ENCODE data around the gene NR2F1-AS1. TPM values are rescaled to one million over a fixed set of nuclear protein-coding genes. Genes with fewer than 3 reads are reported as not detected.
"Not testable (repeated sequence)": the region's sequence is repeated elsewhere in the genome, so short reads cannot be mapped to it uniquely, and the experiment has no call there.

The NR2F1-AS1 gene
- total RNA-seq, 1 donor from 2014 or later = 53.1 TPM

DNA sequence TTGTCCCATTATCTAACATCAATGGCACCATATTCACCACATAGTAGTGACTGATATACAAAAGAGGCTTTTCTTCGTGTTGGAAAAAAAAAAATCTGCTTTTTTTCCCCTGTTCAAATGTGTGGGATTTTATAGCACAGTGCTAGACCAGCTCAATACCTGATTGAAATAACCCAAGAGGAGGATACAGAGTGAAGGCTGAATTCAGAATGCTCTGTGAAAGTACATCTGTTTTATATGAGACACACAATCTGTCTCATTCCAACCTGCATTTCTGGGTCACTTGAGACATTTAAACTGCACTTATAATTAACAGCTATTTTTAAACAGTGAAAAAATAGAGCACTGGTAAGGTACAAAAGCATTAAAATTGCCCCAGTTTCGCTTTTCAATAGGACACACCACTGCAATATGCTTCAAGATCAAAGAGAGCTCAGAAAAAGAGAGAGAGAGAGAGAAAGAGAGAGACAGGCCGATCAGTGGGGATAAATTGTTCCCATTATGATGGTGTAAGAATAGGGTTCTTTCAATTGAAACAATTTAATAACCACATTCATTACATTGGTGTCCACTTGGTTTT, 179.3 kb downstream of the NR2F1-AS1 start:
- Mint-ChIP-seq H3K27ac (ENCODE audit: unreplicated experiment) (peak overlapping the region; percentile 23), H3K36me3 (ENCODE audit: low read depth) (peaks cover 10% of the 10 kb centered on the region), H3K27me3 (ENCODE audit: low read depth) (no peaks in the 10 kb centered on the region), H3K9me3 (peaks cover 13% of the 10 kb centered on the region), H3K4me1 (peaks cover 42% of the 10 kb centered on the region), H3K4me3 (no peak overlapping the region)
- DNase-seq (ENCODE audit: low read depth, low spot score) = no peak
- no peak for TF ChIP-seq CTCF (conservative IDR thresholded peaks at IDR 0.05)

GRCh38 chr5:93399675-93400074, 181.3 kb downstream of the NR2F1-AS1 start:
- H3K27me3 Mint-ChIP-seq (ENCODE audit: low read depth) = no peaks in the 10 kb centered on the region
- H3K9me3 Mint-ChIP-seq = peaks cover 12% of the 10 kb centered on the region
- no peak for DNase-seq (ENCODE audit: low read depth, low spot score)
- H3K36me3 Mint-ChIP-seq (ENCODE audit: low read depth) = peaks cover 11% of the 10 kb centered on the region
- TF ChIP-seq CTCF (conservative IDR thresholded peaks at IDR 0.05) = no peak
- H3K27ac Mint-ChIP-seq (ENCODE audit: unreplicated experiment) = no peak overlapping the region
- H3K4me3 Mint-ChIP-seq = no peak overlapping the region
- peaks cover 42% of the 10 kb centered on the region for H3K4me1 Mint-ChIP-seq

GRCh38 chr5:93395971-93396379, 185.0 kb downstream of the NR2F1-AS1 start:
- DNase-seq (ENCODE audit: low read depth, low spot score) = no peak
- no peak overlapping the region for H3K4me3 Mint-ChIP-seq
- H3K4me1 Mint-ChIP-seq = peaks cover 15% of the 10 kb centered on the region
- no peak for TF ChIP-seq CTCF (conservative IDR thresholded peaks at IDR 0.05)
- H3K9me3 Mint-ChIP-seq = peaks cover 21% of the 10 kb centered on the region
- no peaks in the 10 kb centered on the region for H3K27me3 Mint-ChIP-seq (ENCODE audit: low read depth)
- peaks cover 37% of the 10 kb centered on the region for H3K36me3 Mint-ChIP-seq (ENCODE audit: low read depth)
- H3K27ac Mint-ChIP-seq (ENCODE audit: unreplicated experiment) = no peak overlapping the region

- no peak for TF ChIP-seq CTCF (conservative IDR thresholded peaks at IDR 0.05)
- no peak for DNase-seq (ENCODE audit: low read depth, low spot score)
- peaks cover 45% of the 10 kb centered on the region for H3K36me3 Mint-ChIP-seq (ENCODE audit: low read depth)
- H3K27ac Mint-ChIP-seq (ENCODE audit: unreplicated experiment) = peak overlapping the region; percentile 58
- no peak overlapping the region for H3K4me3 Mint-ChIP-seq
- peaks cover 11% of the 10 kb centered on the region for H3K4me1 Mint-ChIP-seq
- H3K9me3 Mint-ChIP-seq = peaks cover 25% of the 10 kb centered on the region
- no peaks in the 10 kb centered on the region for H3K27me3 Mint-ChIP-seq (ENCODE audit: low read depth)
These were observed 186.0 kb downstream of the NR2F1-AS1 start for GRCh38 chr5:93395010-93395409.

DNA sequence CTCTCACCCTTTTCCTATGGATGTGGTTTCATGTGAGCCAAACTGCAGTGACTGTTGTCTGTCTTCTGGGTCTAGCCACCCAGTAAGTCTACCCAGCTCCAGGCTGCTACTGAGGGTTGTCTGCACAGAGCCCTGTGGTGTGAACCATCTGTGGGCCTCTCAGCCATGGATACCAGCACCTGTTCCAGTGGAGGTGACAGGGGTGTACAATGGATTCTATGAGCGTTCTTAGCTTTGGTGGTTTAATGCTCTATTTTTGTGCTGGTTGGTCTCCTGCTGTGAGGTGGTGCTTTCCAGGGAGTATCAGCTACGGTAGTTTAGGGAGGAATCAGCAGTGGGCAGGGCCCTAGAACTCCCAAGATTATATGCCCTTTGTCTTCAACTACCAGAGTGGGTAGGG, 186.7 kb downstream of the NR2F1-AS1 start:
- no peak for DNase-seq (ENCODE audit: low read depth, low spot score)
- no peak overlapping the region for H3K27ac Mint-ChIP-seq (ENCODE audit: unreplicated experiment)
- peaks cover 25% of the 10 kb centered on the region for H3K9me3 Mint-ChIP-seq
- peaks cover 46% of the 10 kb centered on the region for H3K36me3 Mint-ChIP-seq (ENCODE audit: low read depth)
- TF ChIP-seq CTCF (conservative IDR thresholded peaks at IDR 0.05) = no peak
- H3K27me3 Mint-ChIP-seq (ENCODE audit: low read depth) = no peaks in the 10 kb centered on the region
- H3K4me3 Mint-ChIP-seq = no peak overlapping the region
- H3K4me1 Mint-ChIP-seq = peaks cover 11% of the 10 kb centered on the region

DNA sequence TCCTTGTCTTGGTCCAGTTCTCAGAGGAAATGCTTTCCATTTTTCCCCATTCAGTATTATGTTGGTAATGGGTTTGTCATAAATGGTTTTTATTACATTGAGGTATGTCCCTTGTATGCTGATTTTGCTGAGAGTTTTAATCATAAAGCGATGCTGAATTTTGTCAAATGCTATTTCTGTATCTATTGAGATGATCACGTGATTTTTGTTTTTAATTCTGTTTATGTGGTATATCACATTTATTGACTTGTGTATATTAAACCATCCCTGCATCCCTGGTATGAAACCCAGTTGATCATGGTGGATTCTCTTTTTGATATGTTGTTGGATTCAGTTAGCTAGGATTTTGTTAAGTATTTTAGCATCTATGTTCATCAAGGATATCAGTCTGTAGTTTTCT, 189.8 kb downstream of the NR2F1-AS1 start:
- Mint-ChIP-seq H3K9me3 (peaks cover 20% of the 10 kb centered on the region), H3K36me3 (ENCODE audit: low read depth) (peaks cover 42% of the 10 kb centered on the region), H3K4me1 (peaks cover 16% of the 10 kb centered on the region)
- H3K27me3 Mint-ChIP-seq (ENCODE audit: low read depth); DNase-seq (ENCODE audit: low read depth, low spot score); H3K4me3 Mint-ChIP-seq; H3K27ac Mint-ChIP-seq (ENCODE audit: unreplicated experiment): not testable (repeated sequence)

All from neural crest cell (in vitro differentiated cells).